GM21526 (cell line): ENCODE measurements around the gene HTR1D.
"Not testable (repeated sequence)": the region's sequence is repeated elsewhere in the genome, so short reads cannot be mapped to it uniquely, and the experiment has no call there.

ENCODE experiments used
- ATAC-seq: cut with Tn5 transposase; IDR thresholded peaks from one replicate; pipeline ENCODE4 v1.9.1; 2021; ENCODE audit warnings: moderate library complexity; ENCODE audit not compliant: unreplicated experiment, low FRiP score

Gene HTR1D, protein sequence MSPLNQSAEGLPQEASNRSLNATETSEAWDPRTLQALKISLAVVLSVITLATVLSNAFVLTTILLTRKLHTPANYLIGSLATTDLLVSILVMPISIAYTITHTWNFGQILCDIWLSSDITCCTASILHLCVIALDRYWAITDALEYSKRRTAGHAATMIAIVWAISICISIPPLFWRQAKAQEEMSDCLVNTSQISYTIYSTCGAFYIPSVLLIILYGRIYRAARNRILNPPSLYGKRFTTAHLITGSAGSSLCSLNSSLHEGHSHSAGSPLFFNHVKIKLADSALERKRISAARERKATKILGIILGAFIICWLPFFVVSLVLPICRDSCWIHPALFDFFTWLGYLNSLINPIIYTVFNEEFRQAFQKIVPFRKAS

DNA sequence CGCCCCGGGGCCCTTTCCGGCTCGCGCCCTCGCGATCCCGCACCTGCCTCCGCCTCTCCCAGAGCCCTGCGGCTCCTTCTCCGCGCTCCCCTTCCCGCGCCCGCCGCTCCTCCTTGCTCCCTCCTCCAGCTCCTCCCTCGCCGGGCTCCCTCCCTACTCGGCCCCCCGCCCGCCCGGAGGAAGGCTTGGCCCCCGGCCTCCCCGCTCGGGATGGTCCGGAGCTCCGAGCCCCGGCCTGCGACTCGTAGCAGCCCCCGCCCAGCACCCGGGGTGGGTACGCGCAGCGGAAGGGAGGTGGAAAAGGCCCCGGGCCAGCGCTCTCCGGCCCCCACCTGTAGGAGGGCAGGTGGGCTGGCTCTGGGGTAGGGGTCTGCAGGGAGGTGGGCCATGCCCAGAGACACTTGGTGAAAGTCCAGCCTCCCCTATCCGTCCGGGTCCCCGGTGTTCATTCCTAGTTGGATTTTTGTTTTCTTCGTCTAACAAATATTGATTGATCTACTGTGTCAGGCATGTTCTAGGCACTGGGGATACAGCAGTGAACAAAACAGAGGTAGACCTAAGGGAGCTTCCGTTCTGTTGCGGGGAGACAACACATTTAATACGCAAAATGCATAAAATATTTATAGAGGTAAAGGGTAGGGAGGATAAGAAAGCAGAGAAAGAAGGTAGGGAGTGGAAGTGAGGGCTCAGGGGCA is at the start of gene HTR1D:
Gene HTR1D (minus strand): TSS at position 82 of the 695 bp plus-strand sequence. CDS start 23,283 bp downstream, outside the sequence.
- no peak for ATAC-seq

DNA sequence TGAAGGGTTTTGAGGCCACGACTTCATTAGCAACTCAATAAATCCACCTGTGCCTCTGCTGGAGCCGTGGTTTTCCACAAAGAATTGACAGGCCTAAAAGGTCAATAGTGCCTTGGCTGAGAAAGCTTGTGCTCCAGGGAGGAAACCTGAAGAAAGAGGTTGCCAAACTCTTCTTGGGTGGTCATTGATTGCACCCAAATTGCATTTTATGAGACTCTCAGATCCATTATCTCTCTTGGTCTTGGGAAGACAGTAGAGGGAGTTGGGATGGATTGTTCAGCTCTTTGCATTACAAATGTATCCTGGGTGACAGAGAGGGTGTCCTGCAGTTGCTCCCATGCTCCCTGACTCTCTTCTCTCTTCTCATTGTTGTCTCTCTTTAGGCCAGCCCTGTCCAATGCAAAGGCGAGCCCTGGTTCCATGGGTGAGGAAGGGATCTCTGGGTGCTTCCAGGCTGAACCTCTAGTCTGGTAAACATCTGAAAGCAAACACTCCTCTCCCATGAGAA is 46.1 kb upstream of the HTR1D start:
- ATAC-seq = no peak

GRCh38 chr1:23258082-23258481 is 40.8 kb upstream of the HTR1D start:
- ATAC-seq = not testable (repeated sequence)

DNA sequence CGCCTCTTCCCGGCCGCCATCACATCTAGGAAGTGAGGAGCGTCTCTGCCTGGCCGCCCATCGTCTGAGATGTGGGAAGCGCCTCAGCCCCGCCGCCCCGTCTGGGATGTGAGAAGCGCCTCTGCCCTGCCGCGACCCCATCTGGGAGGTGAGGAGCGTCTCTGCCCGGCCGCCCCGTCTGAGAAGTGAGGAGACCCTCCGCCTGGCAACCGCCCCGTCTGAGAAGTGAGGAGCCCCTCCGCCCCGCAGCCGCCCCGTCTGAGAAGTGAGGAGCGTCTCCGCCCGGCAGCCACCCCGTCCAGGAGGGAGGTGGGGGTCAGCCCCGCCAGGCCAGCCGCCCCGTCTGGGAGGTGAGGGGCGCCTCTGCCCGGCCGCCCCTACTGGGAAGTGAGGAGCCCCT is 40.1 kb upstream of the HTR1D start:
- ATAC-seq = not testable (repeated sequence)

- ATAC-seq = no peak
Measured at GRCh38 chr1:23254584-23254983, 37.3 kb upstream of the HTR1D start.

DNA sequence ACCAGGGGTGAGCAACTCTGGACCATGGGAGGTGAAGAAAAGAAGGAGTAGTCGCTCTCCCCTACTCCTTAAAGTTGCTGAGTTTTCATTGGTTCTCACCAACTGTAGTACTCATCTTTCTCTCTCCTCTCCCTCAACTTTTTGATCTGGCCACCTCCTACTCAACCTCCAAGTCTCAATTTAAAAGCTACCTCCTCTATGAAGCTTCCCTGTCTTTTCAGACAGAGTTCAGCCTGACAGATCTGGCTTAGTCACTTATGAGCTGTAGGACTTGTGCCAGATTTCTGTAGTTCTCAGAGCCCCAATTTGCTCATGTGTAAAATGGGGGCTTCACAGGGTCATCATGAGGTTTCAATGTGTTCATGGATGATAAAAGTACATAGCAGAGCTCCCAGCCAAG is 34.5 kb upstream of the HTR1D start:
- ATAC-seq = no peak

DNA sequence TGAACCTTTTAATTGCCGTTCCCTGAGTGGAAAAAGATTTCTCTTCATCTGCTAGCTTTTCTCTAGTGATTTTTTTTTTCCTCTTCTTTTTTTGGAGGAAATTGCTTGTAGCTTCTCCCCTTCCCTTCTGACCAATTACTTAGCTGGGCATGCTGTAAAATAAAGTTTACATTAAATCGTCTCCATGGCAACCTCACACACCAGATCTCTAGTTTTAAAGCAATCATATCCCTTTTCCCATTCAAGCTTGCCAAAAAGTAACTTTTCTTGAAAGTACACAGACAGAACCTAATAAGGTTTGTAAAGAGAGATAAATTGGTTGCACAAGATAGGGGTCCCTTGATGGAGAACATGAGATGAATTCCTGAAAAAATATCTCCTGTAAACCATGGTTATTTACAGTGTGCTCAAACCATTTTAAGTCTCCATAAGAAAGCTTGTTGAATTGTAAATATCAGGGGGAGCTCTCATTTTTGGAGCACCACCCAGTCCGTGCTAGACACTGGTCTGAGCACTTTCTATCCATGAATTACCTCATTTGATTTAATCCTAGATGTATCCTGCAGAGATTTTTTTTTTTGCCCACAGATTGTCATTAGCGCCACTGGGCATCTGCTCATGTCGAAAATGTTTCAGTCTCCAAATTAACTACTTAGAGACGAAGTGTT is 32.6 kb upstream of the HTR1D start:
- no peak for ATAC-seq

DNA sequence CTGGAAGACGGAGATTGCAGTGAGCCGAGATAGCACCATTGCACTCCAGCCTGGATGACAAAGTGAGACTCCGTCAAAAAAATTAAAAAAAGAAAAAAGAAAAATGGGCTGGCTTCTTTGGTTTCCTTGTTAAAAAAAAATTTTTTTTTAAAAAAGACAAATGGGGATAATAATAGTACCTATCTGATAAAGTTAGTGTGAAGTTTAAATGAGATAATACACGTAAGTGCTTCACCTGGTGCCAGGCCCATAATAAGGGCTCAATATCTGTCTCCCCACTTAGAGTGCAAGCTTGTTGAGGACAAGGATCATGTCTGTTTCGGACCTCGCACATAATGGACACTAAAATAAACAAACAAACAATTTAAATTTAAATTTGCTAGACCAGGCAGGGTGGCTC is 30.0 kb upstream of the HTR1D start:
- ATAC-seq = no peak

DNA sequence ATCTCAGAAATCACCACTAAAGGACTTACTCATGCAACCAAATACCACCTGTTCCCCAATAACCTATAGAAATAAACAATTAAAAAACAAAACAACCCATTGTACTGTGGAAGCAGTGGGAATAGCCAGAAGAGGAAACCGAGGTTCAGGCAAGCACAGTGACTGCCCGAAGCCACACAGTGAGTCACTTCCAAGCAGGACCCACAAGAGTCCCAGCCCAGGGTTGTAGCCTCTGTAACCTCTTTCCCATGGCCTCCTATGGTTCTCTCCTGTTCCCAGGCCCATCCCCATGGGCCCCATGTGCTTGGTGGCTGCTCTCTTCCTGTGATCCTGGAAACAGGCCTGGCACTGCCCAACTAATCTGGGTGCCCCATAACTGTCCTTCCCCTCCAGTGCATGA is 29.0 kb upstream of the HTR1D start:
- no peak for ATAC-seq

- ATAC-seq = no peak
Measured at GRCh38 chr1:23244256-23244761, 27.0 kb upstream of the HTR1D start.

- no peak for ATAC-seq
Measured at GRCh38 chr1:23242414-23242813, 25.1 kb upstream of the HTR1D start.

GRCh38 chr1:23239638-23240295 is 22.5 kb upstream of the HTR1D start:
- no peak for ATAC-seq

GRCh38 chr1:23238565-23238964 is 21.3 kb upstream of the HTR1D start:
- no peak for ATAC-seq

- ATAC-seq = no peak
Measured at GRCh38 chr1:23237508-23237907, 20.2 kb upstream of the HTR1D start.

DNA sequence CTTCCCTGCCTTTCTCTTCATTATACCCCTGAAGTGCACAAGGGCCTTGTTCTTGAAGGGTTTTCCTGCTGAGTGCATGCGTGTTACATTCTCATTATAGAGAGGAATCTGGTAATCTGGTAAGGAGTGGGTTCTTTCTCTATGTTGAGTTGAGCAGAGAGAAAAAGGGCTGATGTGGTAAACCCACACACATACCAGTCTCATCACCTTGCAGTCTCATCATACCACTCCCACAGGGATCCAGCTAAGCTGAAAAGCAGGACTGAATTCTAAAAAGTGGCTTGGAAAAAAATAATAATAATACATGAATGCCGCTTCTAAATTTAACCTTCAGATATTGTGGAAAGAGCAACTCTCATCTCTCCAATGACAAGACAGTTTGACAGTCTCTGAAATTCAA is 10.5 kb upstream of the HTR1D start:
- ATAC-seq = no peak

DNA sequence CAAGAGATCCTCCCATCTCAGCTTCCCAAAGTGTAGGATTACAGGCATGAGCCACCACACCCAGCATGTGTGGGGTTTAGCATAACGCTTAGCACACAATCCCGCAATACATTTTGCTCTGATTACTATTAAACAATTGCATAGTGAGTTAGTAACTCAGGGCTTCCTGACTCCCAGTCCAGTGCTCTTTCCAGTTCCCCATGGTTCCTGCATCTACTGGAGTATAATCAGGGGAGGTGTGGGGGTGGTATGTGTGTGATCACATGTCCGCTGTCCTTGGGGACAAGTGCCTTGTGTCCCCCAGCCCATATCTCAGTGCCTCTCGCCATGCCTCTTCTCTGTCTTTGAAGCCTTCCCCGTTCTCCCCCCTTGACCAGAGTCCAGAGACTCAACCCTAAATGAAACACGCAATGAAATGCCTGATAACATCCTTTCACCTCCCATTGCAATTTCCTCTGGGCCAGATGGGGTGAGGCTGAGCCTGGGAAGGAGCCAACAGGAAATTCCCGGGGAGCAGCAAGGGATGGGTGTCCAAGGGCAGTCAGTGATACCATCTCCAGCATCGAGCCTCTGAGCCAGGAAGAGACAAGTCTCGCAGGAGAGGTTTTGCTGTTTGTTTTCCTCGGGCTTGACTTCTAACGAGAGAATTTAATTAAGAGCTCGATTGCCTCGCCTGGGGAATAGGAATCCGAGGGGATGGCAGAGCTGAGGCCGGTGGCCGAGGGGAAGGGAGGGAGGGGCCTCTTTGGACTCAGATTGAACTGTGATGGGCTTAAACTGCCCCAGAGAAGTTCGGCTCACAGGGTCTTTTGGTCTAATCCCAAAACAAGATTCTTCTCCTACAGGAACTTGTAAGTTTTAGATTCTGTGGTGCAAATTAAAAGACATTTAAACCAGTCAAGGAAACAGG is 7.7 kb upstream of the HTR1D start:
- ATAC-seq = no peak

GRCh38 chr1:23223963-23224362 is 6.7 kb upstream of the HTR1D start:
- ATAC-seq = not testable (repeated sequence)

DNA sequence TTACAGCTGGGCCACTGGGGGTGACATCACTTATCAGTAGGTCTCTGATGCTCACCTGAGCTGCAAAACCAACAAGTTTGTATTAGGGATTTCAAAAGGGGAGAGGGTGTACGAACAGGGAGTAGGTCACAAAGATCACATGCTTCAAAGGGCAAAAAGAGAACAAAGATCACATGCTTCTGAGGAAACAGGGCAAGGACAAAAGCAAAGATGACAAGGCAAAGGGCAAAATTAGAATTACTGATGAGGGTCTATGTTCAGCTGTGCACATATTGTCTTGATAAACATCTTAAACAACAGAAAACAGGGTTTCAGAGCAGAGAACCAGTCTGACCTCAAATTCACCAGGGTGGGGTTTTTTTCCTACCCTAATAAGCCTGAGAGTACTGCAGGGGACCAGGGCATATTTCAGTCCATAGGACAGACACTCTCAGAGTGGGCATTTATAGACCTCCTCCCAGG is 6.2 kb upstream of the HTR1D start:
- ATAC-seq = not testable (repeated sequence)

DNA sequence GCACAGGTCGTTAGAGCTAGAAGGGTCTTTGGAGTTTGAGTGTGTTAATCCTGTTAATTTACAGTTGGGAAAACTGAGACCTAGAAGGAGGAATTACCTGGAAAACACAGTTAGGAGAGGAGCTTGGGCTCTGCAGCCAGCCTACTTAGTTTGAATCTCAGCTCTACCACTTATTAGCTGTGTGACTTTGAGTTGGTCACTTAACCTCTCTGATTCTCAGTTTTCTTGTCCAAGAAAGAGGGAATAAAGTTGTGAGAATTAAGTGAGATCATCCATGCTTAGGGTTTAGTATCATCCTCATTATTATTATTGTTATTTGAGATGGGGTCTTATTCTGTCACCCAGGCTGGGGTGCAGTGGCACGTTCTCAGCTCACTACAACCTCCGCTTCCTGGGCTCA is 5.4 kb upstream of the HTR1D start:
- ATAC-seq = no peak
